DND-41 (cell line): Measurements from ENCODE around the gene TM7SF3.

ENCODE experiments used
- ATAC-seq: fragments of 200-7000 bp; cut with Tn5 transposase; 3 replicates; pipeline ENCODE4 v1.9.1; 2021; ENCODE audit warnings: low read depth; ENCODE audit not compliant: insufficient read depth
- DNase-seq: peaks from one replicate; pipeline ENCODE4 v3.0.0-alpha.2; 2020
- H2AFZ ChIP-seq: 2 replicates; pipeline ENCODE4 v1.6.0; 2012; ENCODE audit warnings: low read depth, low read length
- H3K27ac ChIP-seq: 2 replicates; pipeline ENCODE4 v1.5.1; 2012; ENCODE audit warnings: low read length, inconsistent platforms
- H3K27me3 ChIP-seq: fragments of 200-600 bp; sonication (generic); 2 replicates; pipeline ENCODE4 v1.6.0; 2012; ENCODE audit warnings: low read length, mild to moderate bottlenecking, inconsistent platforms; ENCODE audit not compliant: insufficient read depth, poor library complexity
- H3K36me3 ChIP-seq: 2 replicates; pipeline ENCODE4 v1.5.1; 2012; ENCODE audit warnings: low read length, inconsistent platforms; ENCODE audit not compliant: insufficient read depth
- H3K4me1 ChIP-seq: 2 replicates; pipeline ENCODE4 v1.5.1; 2012; ENCODE audit warnings: mild to moderate bottlenecking, low read length; ENCODE audit not compliant: insufficient read depth
- H3K4me2 ChIP-seq: 2 replicates; pipeline ENCODE4 v1.6.0; 2012; ENCODE audit warnings: mild to moderate bottlenecking, moderate library complexity, low read length, inconsistent platforms; ENCODE audit not compliant: insufficient read depth
- H3K4me3 ChIP-seq, 2 experiments: fragments of 200-600 bp in 1 of 2; shearing (Covaris generic) in 1 of 2; 2 replicates each; pipeline ENCODE4 v1.5.1; 2012 to 2016; ENCODE audit warnings: inconsistent platforms in 2 of 2, low read length in 2 of 2, mild to moderate bottlenecking in 2 of 2, low read depth in 1 of 2, moderate library complexity in 1 of 2
- H3K79me2 ChIP-seq: 2 replicates; pipeline ENCODE4 v1.6.0; 2012; ENCODE audit warnings: low read length, inconsistent platforms; ENCODE audit not compliant: insufficient read depth
- H3K9ac ChIP-seq: 2 replicates; pipeline ENCODE4 v1.6.0; 2012; ENCODE audit warnings: low read depth, mild to moderate bottlenecking, inconsistent platforms, low read length, moderate library complexity
- H3K9me3 ChIP-seq: 2 replicates; pipeline ENCODE4 v1.5.1; 2012; ENCODE audit warnings: low read length, moderate library complexity, mild to moderate bottlenecking, inconsistent platforms; ENCODE audit not compliant: insufficient read depth, severe bottlenecking
- H4K20me1 ChIP-seq: 2 replicates; pipeline ENCODE4 v1.6.0; 2012; ENCODE audit warnings: low read length; ENCODE audit not compliant: insufficient read depth
- EZH2 ChIP-seq: IDR thresholded peaks from 3 replicates; pipeline ENCODE4 v1.6.1; 2012; ENCODE audit warnings: borderline replicate concordance, low read depth, mild to moderate bottlenecking, moderate library complexity, low read length, inconsistent platforms; ENCODE audit not compliant: severe bottlenecking
- TF ChIP-seq, protein P1 (sequence below): IDR thresholded peaks from 2 replicates; pipeline ENCODE4 v1.5.1; 2012; ENCODE audit warnings: borderline replicate concordance, low read length, moderate library complexity, mild to moderate bottlenecking; ENCODE audit not compliant: poor library complexity, severe bottlenecking; ENCODE audit errors: extremely low read depth

Gene TM7SF3

DNA sequence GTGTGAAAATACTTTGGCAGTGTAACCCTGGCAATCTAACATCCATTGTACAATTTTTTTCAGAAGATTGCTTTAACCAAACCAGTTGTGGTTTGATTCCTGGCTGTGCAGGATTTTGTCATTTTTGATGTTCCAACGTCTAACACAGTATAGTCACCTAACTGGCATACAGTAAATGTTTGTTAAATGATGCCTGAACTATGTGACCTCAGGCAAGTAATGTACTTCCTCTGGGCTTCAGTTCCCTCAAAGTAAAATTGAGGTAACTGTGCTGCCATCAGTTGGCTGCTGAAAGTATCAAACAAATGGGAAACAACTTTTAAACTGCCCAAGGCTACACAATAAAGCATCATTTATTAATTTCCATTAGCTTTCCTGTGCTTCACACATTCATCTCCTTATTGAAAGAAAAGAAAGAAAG lies 4.3 kb downstream of the TM7SF3 start:
- Histone ChIP-seq H4K20me1 (peaks cover 5% of the 10 kb centered on the region; the same call in 1 of the 2 replicates), H3K36me3 (peaks cover 15% of the 10 kb centered on the region; the same call in 1 of the 2 replicates), H2AFZ (no peak overlapping the region), H3K4me1 (peaks cover 61% of the 10 kb centered on the region), H3K9ac (peak overlapping the region; percentile 4; the same call in 1 of the 2 replicates), H3K27me3 (no peaks in the 10 kb centered on the region), H3K27ac (peak overlapping the region; percentile 0; the same call in 1 of the 2 replicates), H3K79me2 (peaks cover 91% of the 10 kb centered on the region), H3K4me2 (peak overlapping the region; percentile 75), H3K4me3 (no peak overlapping the region), H3K9me3 (no peaks in the 10 kb centered on the region)
- TF ChIP-seq EZH2: no peak
- TF ChIP-seq, protein P1, sequence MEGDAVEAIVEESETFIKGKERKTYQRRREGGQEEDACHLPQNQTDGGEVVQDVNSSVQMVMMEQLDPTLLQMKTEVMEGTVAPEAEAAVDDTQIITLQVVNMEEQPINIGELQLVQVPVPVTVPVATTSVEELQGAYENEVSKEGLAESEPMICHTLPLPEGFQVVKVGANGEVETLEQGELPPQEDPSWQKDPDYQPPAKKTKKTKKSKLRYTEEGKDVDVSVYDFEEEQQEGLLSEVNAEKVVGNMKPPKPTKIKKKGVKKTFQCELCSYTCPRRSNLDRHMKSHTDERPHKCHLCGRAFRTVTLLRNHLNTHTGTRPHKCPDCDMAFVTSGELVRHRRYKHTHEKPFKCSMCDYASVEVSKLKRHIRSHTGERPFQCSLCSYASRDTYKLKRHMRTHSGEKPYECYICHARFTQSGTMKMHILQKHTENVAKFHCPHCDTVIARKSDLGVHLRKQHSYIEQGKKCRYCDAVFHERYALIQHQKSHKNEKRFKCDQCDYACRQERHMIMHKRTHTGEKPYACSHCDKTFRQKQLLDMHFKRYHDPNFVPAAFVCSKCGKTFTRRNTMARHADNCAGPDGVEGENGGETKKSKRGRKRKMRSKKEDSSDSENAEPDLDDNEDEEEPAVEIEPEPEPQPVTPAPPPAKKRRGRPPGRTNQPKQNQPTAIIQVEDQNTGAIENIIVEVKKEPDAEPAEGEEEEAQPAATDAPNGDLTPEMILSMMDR: peak; percentile 38
- ATAC-seq: peak; percentile 15; the same call in 2 of the 3 replicates
- no peak for DNase-seq

DNA sequence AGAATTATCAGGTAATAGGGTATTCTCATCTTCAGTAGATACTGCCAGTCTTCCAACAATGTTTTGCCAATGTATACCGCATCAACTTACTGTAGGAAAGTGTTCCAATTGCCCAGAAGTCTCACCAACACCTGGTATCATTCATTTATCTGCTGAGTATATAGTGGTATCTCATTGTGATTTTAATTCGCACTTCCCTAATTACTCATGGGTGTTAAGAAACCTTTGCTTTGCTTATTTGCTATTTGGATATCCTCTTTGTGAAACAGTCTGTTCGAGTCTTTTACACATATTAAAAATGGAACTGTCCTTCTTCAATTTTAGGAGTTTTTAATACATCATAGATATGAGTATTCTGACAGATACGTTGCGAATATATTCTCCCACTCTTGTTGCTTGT lies 6.1 kb downstream of the TM7SF3 start:
- Histone ChIP-seq H2AFZ (no peak overlapping the region), H3K4me3 (no peak overlapping the region), H3K27ac (no peak overlapping the region), H3K9ac (no peak overlapping the region), H3K36me3 (peaks cover 19% of the 10 kb centered on the region), H3K79me2 (peaks cover 100% of the 10 kb centered on the region), H3K27me3 (no peaks in the 10 kb centered on the region), H3K4me1 (peaks cover 51% of the 10 kb centered on the region), H3K9me3 (no peaks in the 10 kb centered on the region), H3K4me2 (no peak overlapping the region), H4K20me1 (peaks cover 13% of the 10 kb centered on the region; the same call in 1 of the 2 replicates)
- TF ChIP-seq, protein P1: no peak
- DNase-seq (no peak), ATAC-seq (no peak)

DNA sequence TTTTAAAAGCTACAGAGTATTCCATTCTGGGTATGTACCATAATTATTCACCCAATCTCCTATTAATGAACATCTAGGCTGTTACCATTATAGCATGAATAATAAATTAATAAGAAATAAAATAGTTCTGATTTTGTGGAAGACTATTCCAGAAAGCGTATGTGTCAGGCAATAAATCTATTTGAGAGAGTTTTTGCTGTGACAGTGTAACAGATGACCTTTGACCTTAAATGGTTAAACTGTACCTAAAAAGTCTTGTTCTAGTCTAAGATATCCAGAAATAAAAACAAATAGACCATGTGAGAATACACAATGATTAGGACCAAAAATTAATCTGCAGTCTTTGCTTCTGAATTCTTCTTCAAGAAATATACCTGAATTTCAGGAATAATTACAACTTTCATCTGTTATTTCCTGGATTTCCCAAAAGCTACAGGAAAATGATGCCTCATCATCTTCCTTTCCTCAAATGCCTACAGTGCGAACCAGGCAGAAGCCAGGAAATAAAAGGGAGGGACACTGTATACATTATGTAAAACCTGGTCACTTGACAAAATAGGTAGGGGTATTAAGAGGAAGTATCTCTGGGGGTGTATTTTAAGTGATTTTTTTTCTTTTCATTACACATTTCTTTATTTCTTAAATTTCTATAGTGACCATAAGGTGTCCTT lies 7.3 kb downstream of the TM7SF3 start:
- DNase-seq (no peak), ATAC-seq (no peak)
- Histone ChIP-seq H3K9ac (no peak overlapping the region), H2AFZ (no peak overlapping the region), H3K36me3 (peaks cover 28% of the 10 kb centered on the region), H4K20me1 (peaks cover 13% of the 10 kb centered on the region; the same call in 1 of the 2 replicates), H3K4me2 (no peak overlapping the region), H3K4me1 (peaks cover 40% of the 10 kb centered on the region), H3K4me3 (no peak overlapping the region), H3K9me3 (no peaks in the 10 kb centered on the region), H3K27me3 (no peaks in the 10 kb centered on the region), H3K79me2 (peaks cover 100% of the 10 kb centered on the region), H3K27ac (no peak overlapping the region)
- no peak for TF ChIP-seq EZH2
- TF ChIP-seq, protein P1: no peak
